Ishikawa (cell line): ENCODE data around the gene WWTR1.

ENCODE experiments used
- CEBPB ChIP-seq: IDR thresholded peaks from 2 replicates; pipeline ENCODE4 v1.6.1; 2012
- CREB1 ChIP-seq: IDR thresholded peaks from 2 replicates; pipeline ENCODE4 v1.6.1; 2012; ENCODE audit warnings: low read depth
- EGR1 ChIP-seq: IDR thresholded peaks from 2 replicates; pipeline ENCODE4 v1.6.1; 2012
- EP300 ChIP-seq: IDR thresholded peaks from 2 replicates; pipeline ENCODE4 v1.6.1; 2012; ENCODE audit warnings: borderline replicate concordance
- FOXM1 ChIP-seq: IDR thresholded peaks from 2 replicates; pipeline ENCODE4 v1.6.1; 2012; ENCODE audit warnings: low read depth, borderline replicate concordance
- MAX ChIP-seq: IDR thresholded peaks from 2 replicates; pipeline ENCODE4 v1.6.1; 2012
- NFIC ChIP-seq: IDR thresholded peaks from 2 replicates; pipeline ENCODE4 v1.6.1; 2012
- RAD21 ChIP-seq: IDR thresholded peaks from 2 replicates; pipeline ENCODE4 v1.6.1; 2012; ENCODE audit warnings: low read depth
- REST ChIP-seq: IDR thresholded peaks from 2 replicates; pipeline ENCODE4 v1.6.1; 2012; ENCODE audit warnings: low read depth, mild to moderate bottlenecking
- TAF1 ChIP-seq: IDR thresholded peaks from 2 replicates; pipeline ENCODE4 v1.6.1; 2012; ENCODE audit warnings: low read depth, mild to moderate bottlenecking
- TCF12 ChIP-seq: IDR thresholded peaks from 2 replicates; pipeline ENCODE4 v1.6.1; 2012; ENCODE audit warnings: low read depth
- TEAD4 ChIP-seq: IDR thresholded peaks from 2 replicates; pipeline ENCODE4 v1.6.1; 2012
- USF1 ChIP-seq: IDR thresholded peaks from 2 replicates; pipeline ENCODE4 v1.6.1; 2012
- YY1 ChIP-seq: IDR thresholded peaks from 2 replicates; pipeline ENCODE4 v1.6.1; 2012; ENCODE audit warnings: low read depth
- ZBTB7A ChIP-seq: IDR thresholded peaks from 2 replicates; pipeline ENCODE4 v1.6.1; 2012; ENCODE audit warnings: low read depth

The WWTR1 gene

GRCh38 chr3:149547413-149547812 is 110.4 kb downstream of the WWTR1 start:
- TF ChIP-seq REST (no peak), ZBTB7A (no peak)

- TF ChIP-seq YY1, result no peak
- no peak for TF ChIP-seq EP300
- no peak for TF ChIP-seq REST
- TF ChIP-seq CEBPB, result no peak
- TF ChIP-seq MAX, result no peak
- TF ChIP-seq FOXM1, result no peak
- no peak for TF ChIP-seq USF1
- no peak for TF ChIP-seq TEAD4
- no peak for TF ChIP-seq NFIC
- TF ChIP-seq TCF12, result no peak
Measured at GRCh38 chr3:149545049-149545448, 112.8 kb downstream of the WWTR1 start.

GRCh38 chr3:149542375-149543312 is 115.2 kb downstream of the WWTR1 start:
- TF ChIP-seq TCF12 (no peak), CEBPB (no peak), TAF1 (no peak), MAX (no peak), FOXM1 (no peak)

- TF ChIP-seq USF1, result no peak
- TF ChIP-seq EGR1, result no peak
- TF ChIP-seq NFIC, result no peak
- TF ChIP-seq CEBPB, result no peak
- no peak for TF ChIP-seq RAD21
- TF ChIP-seq CREB1, result no peak
- no peak for TF ChIP-seq ZBTB7A
- no peak for TF ChIP-seq TAF1
- no peak for TF ChIP-seq TEAD4
- no peak for TF ChIP-seq EP300
- TF ChIP-seq FOXM1, result no peak
- TF ChIP-seq TCF12, result no peak
- no peak for TF ChIP-seq YY1
- no peak for TF ChIP-seq REST
- no peak for TF ChIP-seq MAX
Measured at GRCh38 chr3:149541091-149541491, 116.7 kb downstream of the WWTR1 start.

GRCh38 chr3:149538371-149538770 is 119.5 kb downstream of the WWTR1 start:
- TF ChIP-seq TCF12 (no peak), EP300 (no peak), NFIC (no peak), CREB1 (no peak), FOXM1 (no peak), USF1 (no peak), YY1 (no peak), ZBTB7A (no peak), EGR1 (no peak), MAX (no peak), TAF1 (no peak), RAD21 (no peak), CEBPB (no peak)
